Hepatocyte (in vitro differentiated cells): Measurements from ENCODE around the gene TMEM40.

Experiments
- CTCF ChIP-seq: fragments of 200-600 bp; sonication (generic); IDR thresholded peaks from 2 replicates; pipeline ENCODE4 v1.5.1; 2016; ENCODE audit warnings: antibody characterized with exemption, mild to moderate bottlenecking; ENCODE audit not compliant: poor library complexity
- EZH2 ChIP-seq: fragments of 200-600 bp; sonication (generic); IDR thresholded peaks from 2 replicates; pipeline ENCODE4 v1.6.1; 2016; ENCODE audit warnings: antibody characterized with exemption, mild to moderate bottlenecking, borderline replicate concordance
- EZH2phosphoT487 ChIP-seq: fragments of 200-600 bp; sonication (generic); IDR thresholded peaks from one replicate; pipeline ENCODE4 v1.6.1; 2018; ENCODE audit warnings: antibody characterized with exemption, mild to moderate bottlenecking, low read depth, moderate library complexity; ENCODE audit not compliant: unreplicated experiment, severe bottlenecking

DNA sequence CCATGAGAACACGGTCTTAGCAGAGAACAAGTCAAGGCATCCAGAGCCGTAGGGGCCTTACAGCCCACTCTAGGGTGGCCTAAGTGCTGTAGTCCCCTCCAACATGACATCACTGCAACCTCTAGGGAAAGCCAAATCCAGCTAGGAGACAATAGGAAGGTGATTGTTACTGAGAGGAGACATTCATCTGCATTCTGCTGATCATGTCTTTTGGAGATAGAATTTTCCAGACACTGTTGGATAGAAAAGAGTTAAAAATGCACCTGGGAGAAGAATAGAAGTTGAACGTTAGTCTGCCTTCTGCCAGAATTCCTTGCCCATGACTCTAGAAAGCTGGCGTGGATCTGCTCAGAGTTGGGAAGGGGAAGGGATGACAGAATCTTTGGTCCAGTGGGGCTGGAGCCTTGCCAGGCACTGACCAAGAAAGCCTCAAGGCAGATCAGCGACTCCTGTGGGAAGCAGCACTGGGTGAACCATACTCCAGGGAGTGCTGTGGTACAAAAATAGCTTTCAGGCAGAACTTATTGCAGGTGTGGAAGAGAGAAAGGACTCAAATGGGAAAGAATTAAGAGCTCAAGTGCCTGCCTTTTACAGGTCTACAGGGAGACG, 50.4 kb downstream of the TMEM40 start:
- no peak for TF ChIP-seq EZH2phosphoT487
- TF ChIP-seq CTCF: no peak
- TF ChIP-seq EZH2: no peak
